Upper lobe of left lung (tissue), 4 donors: ENCODE data around the gene UNC119.

Source experiments
- CTCF ChIP-seq, 6 experiments: fragments of 450-650 bp in 4 of 6; fragments of 200-600 bp in 2 of 6; sonication (generic) in 2 of 6; IDR thresholded peaks; one replicate each; pipeline ENCODE4 v1.5.1; 2016 to 2019; ENCODE audit warnings: antibody characterized with exemption in 6 of 6
- EP300 ChIP-seq, 4 donors: sonication (generic); formaldehyde crosslinking; IDR thresholded peaks; one replicate each; pipeline ENCODE4 v1.5.1; 2017; ENCODE audit warnings: antibody characterized with exemption in 4 of 4, control low read depth in 2 of 4
- POLR2A ChIP-seq, 4 donors: fragments of 450-650 bp; IDR thresholded peaks; one replicate each; pipeline ENCODE4 v1.5.1; 2016 to 2017; ENCODE audit warnings: antibody characterized with exemption in 4 of 4, mild to moderate bottlenecking in 2 of 4
- POLR2AphosphoS5 ChIP-seq, 2 donors: sonication (generic); formaldehyde crosslinking; IDR thresholded peaks; one replicate each; pipeline ENCODE4 v1.5.1; 2017; ENCODE audit warnings: antibody characterized with exemption in 2 of 2

DNA sequence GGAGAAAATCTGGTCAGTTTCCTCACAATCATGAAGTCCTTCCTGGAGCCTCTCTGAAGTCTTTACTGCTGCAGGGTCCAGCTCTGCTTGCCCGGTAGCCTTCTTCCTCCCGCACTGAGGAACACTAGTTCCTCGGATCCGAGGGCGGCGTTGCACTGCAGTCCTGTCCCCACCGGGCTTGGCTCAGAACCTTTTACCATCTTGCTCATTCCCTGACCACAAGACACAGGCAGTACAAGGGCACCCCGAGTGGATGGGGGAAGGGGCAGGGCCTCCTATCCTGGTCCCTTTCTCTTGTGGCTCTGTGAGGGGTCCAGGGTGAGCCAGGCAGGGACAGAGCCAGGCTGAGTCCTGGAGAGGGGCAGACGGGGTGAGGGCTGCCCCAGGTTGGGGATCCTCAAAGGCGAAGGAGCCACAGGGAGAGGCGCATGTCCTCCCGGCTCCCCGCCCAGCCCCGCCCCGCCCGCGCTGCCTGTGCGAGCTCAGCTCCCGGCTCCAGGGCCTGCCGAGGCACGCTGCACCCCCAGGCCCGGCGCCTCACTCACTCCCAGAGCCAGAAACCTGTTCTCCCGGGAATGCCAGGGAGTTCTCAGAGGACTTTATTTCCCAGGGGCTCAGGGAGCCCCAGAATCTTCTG lies 44.7 kb downstream of the UNC119 start:
- TF ChIP-seq POLR2A (IDR thresholded peaks at IDR 0.05) (no peak), POLR2AphosphoS5 (IDR thresholded peaks at IDR 0.05) (no peak), CTCF (IDR thresholded peaks at IDR 0.05) (no peak), EP300 (IDR thresholded peaks at IDR 0.05) (no peak)
